HepG2 (cell line): ENCODE results near the gene GHRHR. TPM values are rescaled to one million over a fixed set of nuclear protein-coding genes. Genes with fewer than 3 reads are reported as not detected.

Source experiments
- ATAC-seq: fragments of 200-7000 bp; cut with Tn5 transposase; 3 replicates; pipeline ENCODE4 v1.9.1; 2020; ENCODE audit warnings: mild to moderate bottlenecking, moderate library complexity
- BruUV-seq: library from RNA; stranded (reverse); fragments of 400-500 nt; replicated peaks from 2 replicates; lab custom pipeline; 2021; lab: Mats Ljungman, UMichigan
- CTCF ChIA-PET: fragments of 300-600 bp; formaldehyde crosslinking; extraction: SDS; loops from one replicate; lab custom pipeline; 2021; ENCODE audit warnings: low total read pairs, inconsistent platforms, low intra/inter-chr PET ratio; lab: Yijun Ruan, JAX
- POLR2A ChIA-PET: fragments of 350-600 bp; sonication (Branson Sonifier 250); formaldehyde crosslinking; loops from one replicate; lab custom pipeline; 2020; ENCODE audit warnings: antibody characterized with exemption, inconsistent platforms; lab: Yijun Ruan, JAX
- DNase-seq: peaks from one replicate; pipeline ENCODE4 v3.0.0-alpha.2; 2015; ENCODE audit warnings: low spot score
- FAIRE-seq: peaks from 3 replicates; lab custom pipeline; 2011; peaks lifted over from hg19 to GRCh38; lab: Jason Lieb, UNC
- H2AFZ ChIP-seq: one replicate; pipeline ENCODE4 v1.6.1; 2011; ENCODE audit warnings: low read length, inconsistent platforms
- H3K27ac ChIP-seq: fragments of 300-600 bp; 3 replicates; pipeline ENCODE4 v1.8.0; 2011; ENCODE audit warnings: mixed run types, mild to moderate bottlenecking, mixed read lengths, low read length, inconsistent platforms; ENCODE audit not compliant: insufficient read depth; ENCODE audit errors: extremely low read length
- H3K27me3 ChIP-seq, 2 experiments: fragments of 200-600 bp in 1 of 2; 2 replicates in 1 of 2; 3 replicates in 1 of 2; pipeline versions ENCODE4 v1.6.0 to v1.8.0; 2011; ENCODE audit warnings: low read length in 2 of 2, mild to moderate bottlenecking in 2 of 2, moderate library complexity in 2 of 2, inconsistent platforms in 1 of 2; ENCODE audit not compliant: insufficient read depth in 2 of 2, control insufficient read depth in 1 of 2
- H3K36me3 ChIP-seq, 2 experiments: fragments of 200-600 bp in 1 of 2; replicated peaks in 1 of 2; 2 replicates in 1 of 2; 3 replicates in 1 of 2; pipeline versions ENCODE4 v1.5.1 to v1.8.0; 2011; ENCODE audit warnings: low read length in 2 of 2, inconsistent platforms in 1 of 2; ENCODE audit not compliant: insufficient read depth in 2 of 2, control insufficient read depth in 1 of 2
- H3K4me1 ChIP-seq: 2 replicates; pipeline ENCODE4 v1.5.1; 2012; ENCODE audit warnings: low read length, inconsistent platforms; ENCODE audit not compliant: insufficient read depth
- H3K4me2 ChIP-seq: 2 replicates; pipeline ENCODE4 v1.6.0; 2011; ENCODE audit warnings: low read depth, low read length, inconsistent platforms
- H3K4me3 ChIP-seq, 3 experiments: fragments of 200-600 bp in 1 of 3; sonication (generic), shearing (Covaris generic) in 1 of 3; replicated peaks in 1 of 3; 2 replicates each; pipeline ENCODE4 v1.5.1; 2011 to 2016; ENCODE audit warnings: low read length in 3 of 3, inconsistent platforms in 2 of 3, low read depth in 2 of 3, mild to moderate bottlenecking in 2 of 3, control low read depth in 1 of 3, mixed read lengths in 1 of 3; ENCODE audit not compliant: insufficient read depth in 1 of 3
- H3K79me2 ChIP-seq: one replicate; pipeline ENCODE4 v1.6.1; 2011; ENCODE audit warnings: low read length, inconsistent platforms; ENCODE audit not compliant: insufficient read depth
- H3K9ac ChIP-seq: 2 replicates; pipeline ENCODE4 v1.6.0; 2011; ENCODE audit warnings: mild to moderate bottlenecking, low read depth, low read length, inconsistent platforms; ENCODE audit not compliant: insufficient read depth
- H3K9me3 ChIP-seq: 2 replicates; pipeline ENCODE4 v1.5.1; 2012; ENCODE audit warnings: mild to moderate bottlenecking, low read length
- H4K20me1 ChIP-seq: 2 replicates; pipeline ENCODE4 v1.6.0; 2011; ENCODE audit warnings: inconsistent platforms, mild to moderate bottlenecking, low read length, moderate library complexity; ENCODE audit not compliant: insufficient read depth
- MLLT10 ChIP-seq: sonication (generic); formaldehyde crosslinking; IDR thresholded peaks from 2 replicates; pipeline ENCODE4 v1.4.0; 2020; ENCODE audit warnings: missing genetic modification reagents
- RNF2 ChIP-seq: fragments of 450-650 bp; conservative IDR thresholded peaks from 2 replicates; pipeline ENCODE4 v1.6.1; 2016; ENCODE audit warnings: low read depth
- SNAI1 ChIP-seq: sonication (generic); formaldehyde crosslinking; IDR thresholded peaks from 2 replicates; pipeline ENCODE4 v1.5.0; 2020; ENCODE audit warnings: mild to moderate bottlenecking, missing genetic modification reagents, borderline replicate concordance
- ZC3H13 ChIP-seq: sonication (generic); formaldehyde crosslinking; IDR thresholded peaks from 2 replicates; pipeline ENCODE4 v1.8.1; 2023; ENCODE audit warnings: mild to moderate bottlenecking, missing genetic modification reagents, moderate library complexity
- ZNF20 ChIP-seq: sonication (generic); formaldehyde crosslinking; IDR thresholded peaks from 2 replicates; pipeline ENCODE4 v1.4.0; 2020; ENCODE audit warnings: mild to moderate bottlenecking, moderate library complexity, missing genetic modification reagents
- ZNF501 ChIP-seq: sonication (generic); formaldehyde crosslinking; IDR thresholded peaks from 2 replicates; pipeline ENCODE4 v1.5.1; 2020; ENCODE audit warnings: mild to moderate bottlenecking, moderate library complexity, missing genetic modification reagents
- ZNF629 ChIP-seq: sonication (generic); formaldehyde crosslinking; conservative IDR thresholded peaks from 2 replicates; pipeline ENCODE4 v1.5.0; 2020; ENCODE audit warnings: missing genetic modification reagents
- WGBS: methylation state at CpG from one replicate; pipeline ENCODE4 v1.1.6; 2017; ENCODE audit warnings: low lambda C conversion rate; 5-methylcytosine and 5-hydroxymethylcytosine counted together
- in situ Hi-C: cut with HindIII; loops from 2 replicates; pipeline ENCODE4 v1.10.0; 2017; ENCODE audit warnings: low pct_unique_long_range_greater_than_20kb; ENCODE audit not compliant: extremely low pct_ligation_motif_present
- intact Hi-C: fragments of 100-400 bp; cut with micrococcal nuclease; formaldehyde crosslinking; loops from one replicate; pipeline ENCODE4 v1.10.0; 2022; ENCODE audit not compliant: unreplicated experiment
- polyA plus RNA-seq, 8 experiments: library from polyadenylated mRNA; depleted of rRNA in 3 of 8; stranded (reverse) in 7 of 8; unstranded in 1 of 8; fragments of >200 nt; fragmentation: Illumina TruSeq in 4 of 8; extraction: Trizol in 4 of 8; gene quantifications; 2 replicates each; pipeline versions ENCODE4 v1.2.1 to v1.2.3, GENCODE V29; 2011 to 2016; ENCODE audit warnings: low read depth in 4 of 8, missing spikeins in 1 of 8, mixed read lengths in 1 of 8; ENCODE audit not compliant: insufficient read depth in 1 of 8
- total RNA-seq, 5 experiments: library from RNA; depleted of rRNA; stranded (reverse); fragments of >200 nt; fragmentation: Illumina TruSeq; extraction: Trizol; gene quantifications; 2 replicates each; pipeline ENCODE4 v1.2.3, GENCODE V29; 2016; ENCODE audit warnings: low read depth in 1 of 5
- TF ChIP-seq, protein P1 (sequence below): sonication (generic); formaldehyde crosslinking; IDR thresholded peaks from 2 replicates; pipeline ENCODE4 v1.5.0; 2020; ENCODE audit warnings: mild to moderate bottlenecking, missing genetic modification reagents

GHRHR gene
- total and polyA plus RNA-seq, 2 of the 13 experiments (the other 11 are each of a cell fraction or from before 2014, with no cell fraction given) = not detected

DNA sequence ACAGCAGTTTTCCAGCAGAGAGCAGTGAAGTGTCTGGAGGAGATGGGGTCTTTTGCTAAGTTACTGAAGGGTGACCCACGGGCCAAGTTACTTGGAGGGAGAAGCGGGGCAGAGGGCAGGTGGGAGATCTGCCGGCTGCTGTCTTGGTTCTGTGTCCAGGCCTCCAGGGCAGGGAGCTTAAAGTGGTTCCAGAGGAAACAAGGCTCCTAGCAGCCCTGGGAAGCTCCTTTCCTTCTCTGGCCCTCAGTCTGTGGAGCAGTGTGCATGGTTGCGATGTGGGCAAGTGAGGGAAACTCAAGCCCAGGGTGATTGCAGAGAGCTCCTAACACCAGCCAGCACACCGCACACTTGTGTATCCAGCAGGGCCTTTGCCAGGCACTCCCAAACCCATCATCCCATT lies 6.3 kb downstream of the GHRHR start:
- no peak overlapping the region for H3K9ac ChIP-seq
- TF ChIP-seq RNF2 (no peak), ZNF629 (CRISPR knock-in tag) (0 out of 2 replicates have a peak, but pooled peaks have one; percentile 13), MLLT10 (CRISPR knock-in tag) (no peak), ZNF20 (CRISPR knock-in tag) (no peak), ZNF501 (no peak), SNAI1 (no peak), ZC3H13 (CRISPR knock-in tag) (no peak)
- TF ChIP-seq, protein P1, sequence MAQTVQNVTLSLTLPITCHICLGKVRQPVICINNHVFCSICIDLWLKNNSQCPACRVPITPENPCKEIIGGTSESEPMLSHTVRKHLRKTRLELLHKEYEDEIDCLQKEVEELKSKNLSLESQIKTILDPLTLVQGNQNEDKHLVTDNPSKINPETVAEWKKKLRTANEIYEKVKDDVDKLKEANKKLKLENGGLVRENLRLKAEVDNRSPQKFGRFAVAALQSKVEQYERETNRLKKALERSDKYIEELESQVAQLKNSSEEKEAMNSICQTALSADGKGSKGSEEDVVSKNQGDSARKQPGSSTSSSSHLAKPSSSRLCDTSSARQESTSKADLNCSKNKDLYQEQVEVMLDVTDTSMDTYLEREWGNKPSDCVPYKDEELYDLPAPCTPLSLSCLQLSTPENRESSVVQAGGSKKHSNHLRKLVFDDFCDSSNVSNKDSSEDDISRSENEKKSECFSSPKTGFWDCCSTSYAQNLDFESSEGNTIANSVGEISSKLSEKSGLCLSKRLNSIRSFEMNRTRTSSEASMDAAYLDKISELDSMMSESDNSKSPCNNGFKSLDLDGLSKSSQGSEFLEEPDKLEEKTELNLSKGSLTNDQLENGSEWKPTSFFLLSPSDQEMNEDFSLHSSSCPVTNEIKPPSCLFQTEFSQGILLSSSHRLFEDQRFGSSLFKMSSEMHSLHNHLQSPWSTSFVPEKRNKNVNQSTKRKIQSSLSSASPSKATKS (CRISPR knock-in tag) = no peak
- H4K20me1 ChIP-seq = no peaks in the 10 kb centered on the region
- no peak overlapping the region for H3K4me2 ChIP-seq
- no peak overlapping the region for H2AFZ ChIP-seq
- in situ Hi-C loops (no loop called here), intact Hi-C loops (no loop called here)
- FAIRE-seq (no peak), DNase-seq (no peak), ATAC-seq (no peak)
- no peaks in the 10 kb centered on the region for H3K27me3 ChIP-seq
- BruUV-seq = no TSS peak
- no peak overlapping the region for H3K27ac ChIP-seq
- ChIA-PET POLR2A (no interaction called here), CTCF (no interaction called here)
- no peaks in the 10 kb centered on the region for H3K9me3 ChIP-seq
- 27% methylated on average over 3 of the region's 5 CpGs for WGBS
- no peaks in the 10 kb centered on the region for H3K36me3 ChIP-seq
- peaks cover 7% of the 10 kb centered on the region for H3K4me1 ChIP-seq
- no peaks in the 10 kb centered on the region for H3K79me2 ChIP-seq
- no peak overlapping the region for H3K4me3 ChIP-seq
